PFSK-1 (cell line): ENCODE results near the gene FAM174C.

Source experiments
- FOXP2 ChIP-seq: optimal IDR thresholded peaks from 2 replicates; pipeline ENCODE3; 2011; ENCODE audit warnings: borderline replicate concordance, control low read depth, inconsistent platforms; ENCODE audit not compliant: insufficient read depth; ENCODE audit errors: extremely low read length, extremely low read depth
- POLR2AphosphoS5 ChIP-seq: IDR thresholded peaks from 2 replicates; pipeline ENCODE4 v1.6.1; 2012; ENCODE audit warnings: low read depth, mild to moderate bottlenecking, control low read depth, low read length, moderate library complexity
- SIN3A ChIP-seq: IDR thresholded peaks from 2 replicates; pipeline ENCODE4 v1.6.1; 2012; ENCODE audit warnings: mild to moderate bottlenecking, low read length, moderate library complexity, borderline replicate concordance; ENCODE audit not compliant: insufficient read depth
- TAF1 ChIP-seq: IDR thresholded peaks from 2 replicates; pipeline ENCODE4 v1.6.1; 2012; ENCODE audit warnings: low read length, control low read depth, borderline replicate concordance; ENCODE audit not compliant: insufficient read depth
- TF ChIP-seq, protein P1 (sequence below), 2 experiments: IDR thresholded peaks; 2 replicates each; pipeline versions ENCODE4 v1.6.1 to v1.8.0; 2011 to 2012; ENCODE audit warnings: low read depth in 2 of 2, low read length in 2 of 2, control low read depth in 1 of 2, inconsistent platforms in 1 of 2, mild to moderate bottlenecking in 1 of 2, moderate library complexity in 1 of 2; ENCODE audit not compliant: insufficient read depth in 1 of 2

The FAM174C gene

DNA sequence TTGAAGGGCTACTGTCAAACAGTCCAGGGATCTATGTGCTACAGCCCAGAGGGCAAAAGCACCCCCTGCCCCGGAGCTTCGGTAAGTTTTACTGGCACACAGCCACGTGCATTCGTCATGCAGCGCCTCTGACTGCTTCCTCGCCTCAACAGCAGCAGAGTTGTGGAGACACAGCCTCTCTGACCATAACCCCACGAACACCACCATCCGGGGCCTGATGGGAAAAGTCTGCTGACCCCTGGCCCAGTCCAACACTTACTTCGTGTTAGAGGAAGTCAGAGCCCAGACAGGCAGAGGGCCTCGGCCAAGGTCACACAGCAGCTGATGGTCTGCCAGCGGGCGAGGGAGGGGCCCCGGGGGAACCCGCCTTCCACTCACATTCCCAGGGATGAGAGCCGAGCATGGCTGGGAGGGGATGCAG is 42.7 kb upstream of the FAM174C start:
- TF ChIP-seq TAF1: no peak

DNA sequence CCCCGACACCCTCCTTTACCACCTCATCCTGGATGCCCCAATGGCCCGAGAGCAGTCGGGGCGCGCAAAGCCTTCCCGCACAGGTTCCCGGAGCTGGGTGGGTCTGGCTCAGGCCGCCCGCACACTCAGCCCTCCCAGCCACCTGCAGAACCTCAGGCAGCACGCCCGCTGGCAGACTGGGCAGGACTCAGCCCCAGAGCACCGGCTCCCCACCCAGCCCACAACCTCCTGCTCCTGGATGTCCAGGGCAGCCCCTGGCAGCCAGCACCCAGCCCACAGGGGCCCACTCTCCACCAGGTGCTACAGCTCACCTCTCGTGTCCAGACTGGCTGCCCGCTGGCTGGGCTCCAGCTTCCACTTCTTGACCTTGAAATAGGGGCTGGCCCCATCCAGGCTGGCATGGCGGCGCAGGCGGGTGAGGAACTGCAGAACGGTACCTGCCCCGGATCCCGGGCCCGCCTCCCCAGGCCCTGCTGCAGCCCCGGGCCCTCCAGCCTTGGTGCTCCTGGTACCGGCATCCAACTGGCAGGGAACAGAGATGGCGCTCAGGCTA is 42.1 kb upstream of the FAM174C start:
- TF ChIP-seq, protein P1, sequence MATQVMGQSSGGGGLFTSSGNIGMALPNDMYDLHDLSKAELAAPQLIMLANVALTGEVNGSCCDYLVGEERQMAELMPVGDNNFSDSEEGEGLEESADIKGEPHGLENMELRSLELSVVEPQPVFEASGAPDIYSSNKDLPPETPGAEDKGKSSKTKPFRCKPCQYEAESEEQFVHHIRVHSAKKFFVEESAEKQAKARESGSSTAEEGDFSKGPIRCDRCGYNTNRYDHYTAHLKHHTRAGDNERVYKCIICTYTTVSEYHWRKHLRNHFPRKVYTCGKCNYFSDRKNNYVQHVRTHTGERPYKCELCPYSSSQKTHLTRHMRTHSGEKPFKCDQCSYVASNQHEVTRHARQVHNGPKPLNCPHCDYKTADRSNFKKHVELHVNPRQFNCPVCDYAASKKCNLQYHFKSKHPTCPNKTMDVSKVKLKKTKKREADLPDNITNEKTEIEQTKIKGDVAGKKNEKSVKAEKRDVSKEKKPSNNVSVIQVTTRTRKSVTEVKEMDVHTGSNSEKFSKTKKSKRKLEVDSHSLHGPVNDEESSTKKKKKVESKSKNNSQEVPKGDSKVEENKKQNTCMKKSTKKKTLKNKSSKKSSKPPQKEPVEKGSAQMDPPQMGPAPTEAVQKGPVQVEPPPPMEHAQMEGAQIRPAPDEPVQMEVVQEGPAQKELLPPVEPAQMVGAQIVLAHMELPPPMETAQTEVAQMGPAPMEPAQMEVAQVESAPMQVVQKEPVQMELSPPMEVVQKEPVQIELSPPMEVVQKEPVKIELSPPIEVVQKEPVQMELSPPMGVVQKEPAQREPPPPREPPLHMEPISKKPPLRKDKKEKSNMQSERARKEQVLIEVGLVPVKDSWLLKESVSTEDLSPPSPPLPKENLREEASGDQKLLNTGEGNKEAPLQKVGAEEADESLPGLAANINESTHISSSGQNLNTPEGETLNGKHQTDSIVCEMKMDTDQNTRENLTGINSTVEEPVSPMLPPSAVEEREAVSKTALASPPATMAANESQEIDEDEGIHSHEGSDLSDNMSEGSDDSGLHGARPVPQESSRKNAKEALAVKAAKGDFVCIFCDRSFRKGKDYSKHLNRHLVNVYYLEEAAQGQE (IDR thresholded peaks at IDR 0.05; ENCODE audit: insufficient read depth in 1 of 2, low read depth in 2 of 2, low read length in 2 of 2): no peak
- TF ChIP-seq FOXP2 (no peak), POLR2AphosphoS5 (no peak), SIN3A (no peak), TAF1 (no peak)

DNA sequence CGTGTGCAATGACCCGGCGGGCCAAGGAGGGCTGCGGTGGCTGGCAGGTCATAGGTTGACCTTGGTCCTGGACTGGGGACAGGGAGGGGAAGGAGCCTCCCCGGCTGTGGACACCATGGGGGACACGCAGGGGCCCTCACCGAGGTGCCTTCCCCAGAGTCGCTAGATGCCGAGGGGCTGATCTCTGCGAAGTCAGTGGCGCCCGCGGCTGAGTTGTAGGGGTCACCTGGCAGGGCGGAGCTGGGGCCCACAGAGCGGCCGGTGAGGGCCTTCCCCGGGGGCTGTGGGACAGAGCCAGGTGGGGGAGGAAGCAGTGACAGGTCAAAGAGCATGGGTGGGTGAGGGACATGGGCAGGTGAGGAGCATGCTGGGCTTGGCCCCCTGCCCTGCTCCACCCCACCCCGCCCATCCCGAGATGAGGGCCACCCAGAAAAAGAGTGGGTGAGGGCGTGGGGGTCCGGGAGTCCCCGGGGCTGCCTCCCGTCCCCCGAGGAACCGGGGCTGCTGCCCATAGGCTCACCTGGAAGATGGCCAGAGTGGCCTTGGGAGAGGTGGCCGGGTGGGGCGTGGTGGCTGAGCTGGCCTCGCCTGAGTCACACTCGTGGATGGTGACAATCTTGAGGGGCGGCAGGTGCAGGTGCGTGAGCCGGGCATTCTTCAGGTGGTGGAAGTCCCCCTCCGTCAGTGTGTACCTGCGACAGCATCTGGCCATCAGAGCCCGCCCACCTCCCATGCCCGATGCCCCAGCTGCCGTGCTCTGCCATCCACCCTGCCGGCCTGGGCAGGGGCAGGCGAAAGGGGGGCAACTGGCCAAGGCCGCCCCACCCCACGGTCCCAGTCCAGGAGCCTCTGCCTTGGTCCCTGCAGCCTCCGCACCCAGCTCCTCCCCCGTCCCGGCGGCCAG is 41.0 kb upstream of the FAM174C start:
- TF ChIP-seq FOXP2 (no peak), SIN3A (no peak), TAF1 (no peak), POLR2AphosphoS5 (no peak)
- TF ChIP-seq, protein P1 (IDR thresholded peaks at IDR 0.05; ENCODE audit: insufficient read depth in 1 of 2, low read depth in 2 of 2, low read length in 2 of 2): no peak

GRCh38 chr19:1234955-1235380 is 40.4 kb upstream of the FAM174C start:
- TF ChIP-seq SIN3A (no peak), FOXP2 (no peak), POLR2AphosphoS5 (no peak), TAF1 (no peak)
- TF ChIP-seq, protein P1 (IDR thresholded peaks at IDR 0.05; ENCODE audit: insufficient read depth in 1 of 2, low read depth in 2 of 2, low read length in 2 of 2): no peak

DNA sequence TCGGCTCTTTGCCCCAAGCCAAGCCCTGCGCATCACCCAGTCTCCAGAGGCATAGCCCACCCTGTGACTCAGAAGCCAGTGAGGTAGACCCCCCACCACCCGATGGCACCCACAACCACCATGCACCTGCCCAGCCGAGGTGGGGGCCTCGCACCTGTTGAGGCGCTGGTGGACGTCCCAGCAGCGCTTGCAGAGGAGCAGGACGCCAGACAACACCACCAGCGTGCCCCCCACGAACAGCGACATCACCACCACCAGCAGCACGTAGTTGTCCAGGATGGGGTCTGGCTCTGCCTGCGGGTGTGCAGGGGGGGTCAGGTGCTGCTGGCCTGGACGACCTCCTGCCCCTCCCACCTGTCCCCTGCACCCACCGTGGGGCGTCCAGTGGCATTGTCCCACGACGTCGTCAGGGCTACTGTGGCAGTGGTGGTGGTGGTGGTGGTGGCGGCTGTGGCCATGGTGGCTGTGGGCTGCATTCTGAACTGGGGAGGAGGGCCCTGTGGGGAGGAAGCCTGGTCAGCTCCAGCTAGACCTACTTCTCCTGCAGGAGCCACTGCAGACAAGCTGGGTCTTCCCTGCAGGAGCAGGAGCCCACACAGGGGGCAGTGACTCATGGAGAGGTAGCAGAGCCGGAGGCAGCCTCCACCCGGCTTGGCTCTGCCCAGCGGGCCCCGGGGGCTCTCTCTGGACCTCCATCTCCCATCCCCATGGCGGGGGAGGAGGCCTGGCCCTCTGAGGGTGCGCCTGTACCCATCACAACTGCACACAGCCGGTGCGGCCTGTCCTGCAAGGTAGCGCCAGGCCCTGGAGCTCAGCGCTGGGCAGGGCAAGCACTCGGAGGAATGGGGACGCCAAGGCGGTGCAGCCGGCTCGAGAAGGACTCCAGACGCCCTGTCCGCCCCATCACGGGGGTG is 39.4 kb upstream of the FAM174C start:
- TF ChIP-seq POLR2AphosphoS5: no peak
- no peak for TF ChIP-seq FOXP2
- TF ChIP-seq, protein P1 (IDR thresholded peaks at IDR 0.05; ENCODE audit: insufficient read depth in 1 of 2, low read depth in 2 of 2, low read length in 2 of 2): no peak
- no peak for TF ChIP-seq SIN3A
- TF ChIP-seq TAF1: no peak
